NCI-H2029 treated with DMSO at 0.1 percent for 48 hours (cell line): ENCODE data around the gene OR2B2.

ENCODE experiments used
- DNase-seq: peaks from one replicate; lab custom pipeline; 2025; lab: John Stamatoyannopoulos, UW

Gene OR2B2

DNA sequence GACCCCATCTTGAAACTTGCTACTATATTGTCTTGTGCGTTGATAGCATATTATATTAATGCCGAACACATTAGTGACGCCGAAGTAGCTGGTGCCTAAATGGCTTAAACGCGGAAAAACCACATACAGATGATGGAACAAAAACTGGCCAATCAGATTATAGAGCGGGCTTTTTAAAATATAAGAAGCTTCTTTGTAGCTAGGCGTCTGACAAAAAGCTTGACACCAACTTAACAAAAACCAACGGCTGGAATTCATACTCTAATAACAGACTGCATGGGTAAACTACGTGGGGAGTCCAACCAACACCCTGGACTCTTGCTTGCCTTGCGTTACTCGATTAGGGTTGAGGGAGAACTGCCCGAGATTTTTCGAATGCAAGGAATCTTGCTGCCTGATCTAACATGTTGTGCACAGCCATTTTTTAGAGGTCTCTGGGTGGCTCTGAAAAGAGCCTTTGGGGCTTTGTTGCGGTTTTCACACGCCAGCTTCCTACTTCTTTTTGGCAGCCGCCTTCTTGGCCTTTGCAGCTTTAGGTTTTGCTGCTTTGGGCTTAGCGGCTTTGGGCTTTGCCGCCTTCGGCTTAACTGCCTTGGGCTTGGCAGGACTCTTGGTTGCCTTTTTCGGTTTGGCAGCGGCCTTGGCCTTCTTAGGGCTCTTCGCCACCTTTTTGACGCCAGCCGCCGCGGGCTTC is 45.7 kb downstream of the OR2B2 start:
- DNase-seq, result peak; percentile 51

DNA sequence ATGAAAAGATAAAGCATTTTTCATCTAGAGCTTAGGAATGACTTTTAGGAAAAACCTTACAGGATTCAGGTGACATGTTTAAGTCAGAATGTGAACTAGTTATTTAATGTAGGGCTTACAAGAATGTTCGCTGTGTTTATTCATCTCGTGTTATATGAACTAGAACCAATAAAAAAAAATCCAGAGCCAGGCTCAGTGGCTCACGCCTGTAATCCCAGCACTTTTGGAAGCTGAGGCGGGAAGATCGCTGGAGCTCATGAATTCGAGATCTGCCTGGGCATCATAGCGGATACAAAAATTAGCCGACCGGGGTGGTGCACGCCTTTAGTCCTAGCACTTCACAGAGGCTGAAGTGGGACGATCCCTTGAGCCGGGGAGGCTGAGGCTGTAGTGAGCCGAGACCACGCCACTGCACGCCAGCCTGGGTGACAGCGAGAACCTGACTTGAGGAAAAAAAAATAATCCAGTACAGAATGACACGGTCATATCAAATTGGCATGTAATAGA is 46.3 kb downstream of the OR2B2 start:
- no peak for DNase-seq

DNA sequence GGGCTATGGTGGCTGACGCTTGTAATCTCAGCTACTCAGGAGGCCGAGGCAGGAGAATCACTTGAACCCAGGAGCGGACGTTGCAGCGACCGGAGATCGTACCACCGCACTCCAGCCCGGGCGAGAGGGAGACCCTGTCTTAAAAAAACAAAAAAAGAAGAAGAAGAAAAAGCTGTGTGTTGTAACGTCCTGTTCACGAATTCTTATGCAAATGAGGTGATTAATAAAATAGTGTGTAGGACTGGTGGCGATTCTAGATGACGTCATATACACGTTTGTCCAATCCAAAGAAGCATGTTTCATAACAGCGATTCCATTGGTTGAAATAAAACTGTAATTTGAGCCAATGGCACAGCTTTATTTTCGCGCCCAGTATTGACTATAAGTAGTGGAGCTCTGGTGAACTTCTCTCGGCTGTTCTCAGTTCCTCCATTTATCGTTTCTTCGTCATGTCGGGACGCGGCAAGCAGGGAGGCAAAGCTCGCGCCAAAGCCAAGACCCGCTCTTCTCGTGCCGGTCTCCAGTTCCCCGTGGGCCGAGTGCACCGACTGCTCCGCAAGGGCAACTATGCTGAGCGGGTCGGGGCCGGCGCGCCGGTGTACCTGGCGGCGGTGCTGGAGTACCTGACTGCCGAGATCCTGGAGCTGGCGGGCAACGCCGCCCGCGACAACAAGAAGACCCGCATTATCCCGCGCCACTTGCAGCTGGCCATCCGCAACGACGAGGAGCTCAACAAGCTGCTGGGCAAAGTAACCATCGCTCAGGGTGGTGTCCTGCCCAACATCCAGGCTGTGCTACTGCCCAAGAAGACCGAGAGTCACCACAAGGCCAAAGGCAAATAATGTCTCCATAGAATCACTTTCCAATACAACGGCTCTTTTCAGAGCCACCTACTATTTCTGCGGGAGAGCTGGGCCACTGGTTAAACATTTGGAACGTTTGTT is 47.0 kb downstream of the OR2B2 start:
- DNase-seq, result peak; percentile 95

DNA sequence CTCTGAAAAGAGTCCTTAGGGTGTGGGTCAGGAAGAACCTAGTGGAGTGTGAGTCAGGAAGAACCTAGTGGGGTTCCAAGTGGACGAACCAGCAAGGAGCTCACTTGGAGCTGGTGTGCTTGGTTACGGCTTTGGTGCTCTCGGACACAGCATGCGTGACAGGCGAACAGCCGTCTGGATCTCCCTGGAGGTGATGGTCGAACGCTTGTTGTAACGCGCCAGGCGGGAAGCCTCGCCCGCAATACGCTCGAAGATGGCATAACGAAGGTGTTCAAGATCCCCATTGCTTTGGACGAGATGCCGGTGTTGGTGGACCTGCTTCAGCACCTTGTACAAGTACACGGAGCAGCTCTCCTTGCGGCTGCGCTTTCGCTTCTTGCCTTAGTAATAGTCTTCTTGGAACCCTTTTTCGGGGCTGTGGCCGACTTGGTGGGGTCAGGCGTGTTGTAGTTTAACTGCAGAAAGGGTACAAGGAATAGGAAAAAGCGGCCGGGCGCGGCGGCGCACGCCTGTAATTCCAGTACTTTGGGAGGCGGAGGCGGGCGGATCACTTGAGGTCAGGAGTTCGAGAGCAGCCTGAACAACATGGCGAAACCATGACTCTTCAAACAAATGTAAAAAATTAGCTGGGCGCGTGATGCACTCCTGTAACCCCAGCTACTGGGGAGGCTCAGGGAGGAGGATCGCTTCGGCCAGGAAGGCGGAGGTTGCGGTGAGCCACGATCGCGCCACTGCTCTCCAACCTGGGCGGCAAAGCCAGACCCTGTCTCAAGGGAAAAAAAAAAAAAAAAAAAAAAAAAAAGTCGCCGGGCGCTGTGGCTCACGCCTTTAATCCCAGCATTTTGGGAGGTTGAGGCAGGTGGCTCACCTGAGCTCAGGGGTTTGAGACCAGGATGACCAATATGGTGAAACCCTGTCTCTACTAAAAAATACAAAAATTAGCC is 48.0 kb downstream of the OR2B2 start:
- no peak for DNase-seq

DNA sequence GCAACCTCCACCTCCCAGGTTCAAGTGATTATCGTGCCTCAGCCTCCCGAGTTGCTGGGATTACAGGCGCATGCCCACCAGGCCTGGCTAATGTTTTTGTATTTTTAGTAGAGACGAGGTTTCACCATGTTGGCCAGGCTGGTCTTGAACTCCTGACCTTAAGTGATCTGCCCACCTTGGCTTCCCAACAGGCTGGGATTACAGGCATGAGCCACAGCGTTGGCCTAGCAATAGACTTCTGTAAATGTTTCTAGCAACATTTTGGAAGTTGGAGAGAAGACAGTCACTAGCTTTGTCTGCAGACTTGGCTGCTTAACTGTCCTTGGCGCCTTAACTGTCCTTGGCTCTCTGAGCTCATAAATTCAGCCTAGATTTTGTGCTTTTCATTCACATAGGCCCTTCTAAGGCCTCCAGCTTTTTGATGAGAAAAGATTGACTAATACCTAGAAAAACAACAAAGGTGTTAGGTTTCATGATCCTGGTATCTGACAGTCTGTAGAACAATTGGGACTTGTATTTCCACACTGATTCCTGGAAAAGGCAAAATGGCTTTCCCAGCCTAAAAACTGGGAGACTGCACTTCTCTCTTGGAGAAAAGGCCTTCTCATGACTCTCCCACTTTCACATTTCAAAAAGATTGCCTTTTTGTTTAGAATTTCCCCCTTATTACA is 49.7 kb downstream of the OR2B2 start:
- DNase-seq, result no peak

DNA sequence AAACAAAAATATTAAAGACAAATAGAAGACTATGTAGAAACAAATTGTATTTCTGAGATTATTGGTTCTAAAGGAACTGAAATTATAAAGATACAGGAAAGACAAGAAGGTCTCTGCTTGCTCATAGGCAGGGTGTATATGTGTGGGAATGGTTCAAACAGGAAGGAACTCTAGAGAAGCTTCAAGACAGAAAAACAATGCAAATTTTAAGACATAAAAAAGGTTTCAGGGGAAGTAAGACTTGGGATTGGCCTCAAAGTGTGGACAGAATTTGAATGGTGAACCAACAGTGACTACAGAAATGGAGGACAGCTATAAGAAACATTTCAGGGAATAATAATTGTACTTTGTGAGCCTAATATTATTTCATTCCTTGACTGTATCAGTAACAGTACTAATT is 50.3 kb downstream of the OR2B2 start:
- no peak for DNase-seq

DNA sequence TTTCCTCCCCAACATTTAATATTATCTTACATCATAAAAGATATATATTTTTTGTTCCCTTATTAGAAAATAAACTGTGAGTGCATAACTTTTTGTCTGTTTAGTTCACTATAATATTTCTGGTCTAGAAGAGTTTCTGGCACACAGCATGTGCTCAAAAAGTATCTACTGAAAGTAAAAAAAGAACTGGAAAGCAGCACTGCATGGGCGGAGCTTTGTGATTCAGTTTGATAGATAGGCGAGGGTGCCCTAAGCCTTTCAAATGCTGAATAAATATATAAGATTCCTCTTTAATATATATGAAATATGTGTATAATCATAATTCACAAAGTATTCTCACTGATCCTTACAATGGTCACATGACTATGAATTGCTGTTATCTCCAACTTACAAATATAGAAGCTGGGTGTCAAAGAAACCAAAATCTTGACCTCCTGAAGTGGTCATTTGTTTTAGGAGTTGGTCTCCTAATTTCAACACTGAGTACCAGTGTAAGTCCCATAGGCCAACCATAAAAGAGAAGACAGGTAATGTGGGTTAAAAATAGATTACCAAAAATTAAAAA is 50.8 kb downstream of the OR2B2 start:
- DNase-seq, result no peak
